Measurements from ENCODE around the gene INO80B. TPM values are rescaled to one million over a fixed set of nuclear protein-coding genes. Genes with fewer than 3 reads are reported as not detected.

INO80B gene
- 10 to 100 TPM; 31.1 to 39.5 TPM for total RNA-seq

- CTCF ChIA-PET: interaction anchor here (0.8 to 7.4 kb wide), 12 partner anchors 11 to 205 kb away, joined by 3 to 66 read pairs (median 4); partner anchors contain the start of genes C2orf81, CCDC142, LBX2 and MOGS
- H3K4me1 Mint-ChIP-seq: peaks cover 54% of the 10 kb centered on the region
- DNase-seq (peak; percentile 98), ATAC-seq (peak; percentile 53)
- H3K27me3 Mint-ChIP-seq: no peaks in the 10 kb centered on the region
- H3K4me3 Mint-ChIP-seq: peak within 1 kb of the TSS; percentile 94
- peak within 1 kb of the TSS; percentile 89 for H3K27ac Mint-ChIP-seq
- H3K9me3 Mint-ChIP-seq (ENCODE audit: low read depth): no peaks in the 10 kb centered on the region
- peaks cover 4% of the 10 kb centered on the region for H3K36me3 Mint-ChIP-seq
Observed at GRCh38 chr2:74454654-74455511, at the start of gene INO80B. TSS of gene INO80B (plus strand) at chr2:74455087. CDS start at chr2:74455117, 30 bp downstream.

DNA sequence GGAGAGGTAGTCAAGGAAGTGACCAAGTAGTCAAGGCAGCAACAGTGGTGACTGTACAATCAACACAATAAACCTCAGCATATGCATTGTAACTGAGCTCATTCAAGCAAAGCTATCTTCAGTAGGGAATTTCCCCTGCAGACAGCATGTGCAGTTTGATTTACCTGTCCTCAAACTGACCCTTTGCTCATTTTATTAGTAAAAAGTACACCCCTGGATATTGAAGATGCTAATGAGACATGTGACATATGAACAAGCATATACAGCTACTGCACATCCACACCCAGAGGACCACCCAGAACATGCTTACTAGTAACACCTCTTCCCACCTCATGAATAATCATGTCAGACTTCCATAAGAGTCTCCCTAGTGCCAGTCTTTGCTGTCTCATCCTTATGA is 48.9 kb upstream of the INO80B start:
- Mint-ChIP-seq H3K9me3 (ENCODE audit: low read depth) (no peaks in the 10 kb centered on the region), H3K4me1 (no peaks in the 10 kb centered on the region), H3K4me3 (no peak overlapping the region), H3K27ac (no peak overlapping the region), H3K27me3 (peaks cover 33% of the 10 kb centered on the region), H3K36me3 (no peaks in the 10 kb centered on the region)
- CTCF ChIA-PET: interaction anchor here (1.6 kb wide), 1 partner anchor 15 kb away, joined by 4 read pairs; the partner anchor contains the start of genes C2orf81 and WDR54
- ATAC-seq: peak; percentile 27
- DNase-seq: no peak

DNA sequence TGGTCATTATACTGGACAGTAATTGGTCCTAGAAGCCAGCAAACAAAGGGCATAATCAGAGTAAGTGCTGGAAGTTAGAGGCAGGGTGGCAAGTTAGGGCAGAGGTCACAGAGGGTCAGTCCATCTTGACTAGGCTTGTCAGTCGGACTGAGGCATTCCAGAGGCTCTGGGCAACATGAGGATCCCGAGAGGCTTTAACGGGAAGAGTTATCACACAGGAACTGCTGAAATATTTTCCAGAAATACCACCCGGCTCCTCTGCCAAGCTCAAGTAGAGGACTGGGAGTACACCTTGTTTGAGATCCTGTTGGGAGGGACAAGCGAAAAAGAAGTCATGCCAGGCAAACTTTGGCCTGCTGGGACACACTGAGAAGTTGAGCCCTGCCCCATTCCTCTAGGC is 47.2 kb upstream of the INO80B start:
- no peaks in the 10 kb centered on the region for H3K9me3 Mint-ChIP-seq (ENCODE audit: low read depth)
- no peak overlapping the region for H3K4me3 Mint-ChIP-seq
- H3K4me1 Mint-ChIP-seq: no peaks in the 10 kb centered on the region
- ATAC-seq: no peak
- CTCF ChIA-PET: interaction anchor here (0.7 kb wide), 1 partner anchor 50 kb away, joined by 3 read pairs; the partner anchor contains the start of gene WBP1
- H3K27ac Mint-ChIP-seq: no peak overlapping the region
- no peaks in the 10 kb centered on the region for H3K36me3 Mint-ChIP-seq
- DNase-seq: no peak
- peaks cover 29% of the 10 kb centered on the region for H3K27me3 Mint-ChIP-seq

- Mint-ChIP-seq H3K27ac (no peak overlapping the region), H3K4me3 (no peak overlapping the region), H3K27me3 (peaks cover 29% of the 10 kb centered on the region), H3K4me1 (peaks cover 16% of the 10 kb centered on the region), H3K36me3 (no peaks in the 10 kb centered on the region), H3K9me3 (ENCODE audit: low read depth) (no peaks in the 10 kb centered on the region)
- ATAC-seq (no peak), DNase-seq (no peak)
- CTCF ChIA-PET: interaction anchor here (0.8 to 1.6 kb wide), 2 partner anchors 8 to 78 kb away, joined by 3 to 6 read pairs; partner anchors contain the start of genes C2orf81 and WDR54
Observed at GRCh38 chr2:74413001-74413698, 41.7 kb upstream of the INO80B start.

- DNase-seq: no peak
- Mint-ChIP-seq H3K27me3 (peaks cover 20% of the 10 kb centered on the region), H3K4me1 (peaks cover 16% of the 10 kb centered on the region), H3K27ac (no peak overlapping the region), H3K36me3 (no peaks in the 10 kb centered on the region), H3K4me3 (no peak overlapping the region), H3K9me3 (ENCODE audit: low read depth) (no peaks in the 10 kb centered on the region)
- ATAC-seq: no peak
- CTCF ChIA-PET: interaction anchor here (0.9 to 1.2 kb wide), 2 partner anchors 13 to 23 kb away, joined by 3 read pairs; no protein-coding TSS in a partner anchor
Observed at GRCh38 chr2:74414441-74414840, 40.4 kb upstream of the INO80B start.

GRCh38 chr2:74414881-74415761 is 39.8 kb upstream of the INO80B start:
- Mint-ChIP-seq H3K27ac (no peak overlapping the region), H3K9me3 (ENCODE audit: low read depth) (no peaks in the 10 kb centered on the region), H3K27me3 (peaks cover 20% of the 10 kb centered on the region), H3K4me3 (no peak overlapping the region), H3K4me1 (peaks cover 18% of the 10 kb centered on the region), H3K36me3 (no peaks in the 10 kb centered on the region)
- DNase-seq (no peak), ATAC-seq (peak; percentile 37)
- CTCF ChIA-PET: interaction anchor here (0.9 to 1.6 kb wide), 4 partner anchors 14 to 37 kb away, joined by 3 read pairs; no protein-coding TSS in a partner anchor

DNA sequence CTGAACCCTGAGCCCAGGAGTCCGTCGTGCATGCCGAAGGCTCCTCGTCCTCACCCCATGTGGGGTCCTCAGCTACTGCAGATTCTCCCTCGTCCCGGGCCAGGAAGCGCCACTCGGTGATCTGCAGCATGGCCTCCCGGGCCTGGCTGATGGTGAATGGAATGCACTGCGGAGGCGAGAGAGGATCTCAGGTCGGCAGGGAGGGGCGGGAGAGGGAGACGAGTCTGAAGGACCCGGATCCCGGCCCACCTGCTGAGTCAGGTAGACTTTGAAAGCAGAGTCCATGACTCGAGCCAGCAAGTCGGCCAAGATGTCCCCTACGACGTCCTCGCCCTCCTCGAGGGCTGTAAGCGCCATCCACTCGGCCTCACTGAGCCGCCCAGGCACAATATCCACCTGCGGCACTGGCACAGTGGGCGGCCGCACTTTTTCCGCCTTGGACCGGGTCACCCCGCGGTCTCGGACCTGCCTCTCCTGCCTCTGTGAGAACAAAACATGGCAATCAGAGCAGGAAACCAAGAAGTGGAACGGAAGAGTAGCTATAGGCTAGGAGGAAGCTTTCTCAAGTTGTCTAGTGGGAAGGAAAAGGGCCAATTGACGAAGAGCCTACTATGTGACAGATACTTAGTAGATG is 39.0 kb upstream of the INO80B start:
- no peak overlapping the region for H3K4me3 Mint-ChIP-seq
- no peak for DNase-seq
- no peaks in the 10 kb centered on the region for H3K36me3 Mint-ChIP-seq
- no peak for ATAC-seq
- peaks cover 22% of the 10 kb centered on the region for H3K4me1 Mint-ChIP-seq
- H3K27me3 Mint-ChIP-seq: peaks cover 21% of the 10 kb centered on the region
- H3K27ac Mint-ChIP-seq: no peak overlapping the region
- CTCF ChIA-PET: interaction anchor here (1.0 to 1.6 kb wide), 3 partner anchors 16 to 36 kb away, joined by 3 read pairs; no protein-coding TSS in a partner anchor
- no peaks in the 10 kb centered on the region for H3K9me3 Mint-ChIP-seq (ENCODE audit: low read depth)

DNA sequence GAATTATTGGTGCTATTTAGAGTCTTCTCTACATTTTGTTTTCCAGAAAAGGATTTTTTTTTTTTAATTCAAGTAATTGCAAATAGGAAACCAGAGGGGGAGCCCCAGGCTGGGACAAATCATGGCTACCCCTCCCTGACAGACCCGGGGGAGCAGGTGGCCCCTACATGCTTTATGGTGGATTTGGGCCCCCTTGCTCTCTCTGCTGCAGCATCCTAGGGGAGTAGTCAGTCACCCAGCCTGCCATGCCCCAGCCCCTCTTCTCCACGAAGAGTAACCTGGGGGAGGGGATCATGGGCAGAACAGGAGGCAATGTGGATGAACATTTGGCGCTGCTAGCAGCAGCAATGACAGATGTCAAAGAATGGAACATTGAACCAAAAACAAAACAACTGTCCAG is 38.1 kb upstream of the INO80B start:
- DNase-seq (no peak), ATAC-seq (no peak)
- no peak overlapping the region for H3K27ac Mint-ChIP-seq
- H3K4me1 Mint-ChIP-seq: peaks cover 27% of the 10 kb centered on the region
- CTCF ChIA-PET: interaction anchor here (1.0 kb wide), 1 partner anchor 25 kb away, joined by 3 read pairs; no protein-coding TSS in a partner anchor
- no peak overlapping the region for H3K4me3 Mint-ChIP-seq
- peaks cover 22% of the 10 kb centered on the region for H3K27me3 Mint-ChIP-seq
- no peaks in the 10 kb centered on the region for H3K9me3 Mint-ChIP-seq (ENCODE audit: low read depth)
- H3K36me3 Mint-ChIP-seq: no peaks in the 10 kb centered on the region

DNA sequence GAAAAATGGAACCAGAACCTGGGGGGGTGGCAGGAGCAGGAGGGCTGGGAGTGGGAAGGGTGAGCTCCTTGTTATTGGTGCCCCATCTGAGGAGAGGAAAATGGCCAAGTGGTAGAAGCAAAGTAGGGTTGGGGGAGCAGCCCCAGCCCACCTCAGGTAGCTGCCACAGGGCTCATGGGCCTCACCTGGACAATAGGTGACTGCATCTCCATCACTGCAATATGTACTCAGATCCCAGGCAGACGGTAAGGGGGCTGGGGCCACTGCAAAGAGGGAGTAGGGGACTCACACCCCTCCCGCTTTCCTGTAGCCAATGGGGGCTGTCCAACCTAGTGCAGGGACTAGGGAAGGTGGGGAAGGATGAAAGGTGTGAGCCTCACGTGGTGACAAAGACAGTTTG is 37.7 kb upstream of the INO80B start:
- Mint-ChIP-seq H3K9me3 (ENCODE audit: low read depth) (no peaks in the 10 kb centered on the region), H3K27ac (no peak overlapping the region), H3K27me3 (peaks cover 22% of the 10 kb centered on the region), H3K4me3 (no peak overlapping the region), H3K4me1 (peaks cover 29% of the 10 kb centered on the region), H3K36me3 (no peaks in the 10 kb centered on the region)
- no peak for ATAC-seq
- DNase-seq: no peak
- CTCF ChIA-PET: interaction anchor here (1.4 kb wide), 1 partner anchor 39 kb away, joined by 3 read pairs; no protein-coding TSS in a partner anchor

DNA sequence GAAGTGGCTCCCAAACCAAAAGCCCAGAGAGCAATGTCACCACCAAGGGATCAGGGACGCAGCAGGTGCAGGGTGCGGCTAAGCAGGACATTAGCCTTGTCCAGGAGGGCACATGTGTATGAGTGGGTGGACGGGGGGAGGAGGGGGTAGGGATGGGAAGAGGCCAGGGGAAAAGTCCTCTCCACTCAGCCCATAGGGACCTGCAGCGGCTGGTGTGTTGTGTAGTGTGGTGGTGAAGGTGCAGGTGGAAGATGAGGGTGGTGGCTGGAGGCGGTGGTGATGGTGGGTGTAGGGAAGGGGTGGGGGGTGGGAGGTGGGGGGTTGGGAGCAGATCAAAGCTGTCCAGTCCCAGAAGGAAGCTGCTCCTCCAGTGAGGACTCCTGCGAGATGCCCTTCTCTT is 37.1 kb upstream of the INO80B start:
- no peaks in the 10 kb centered on the region for H3K36me3 Mint-ChIP-seq
- no peak overlapping the region for H3K27ac Mint-ChIP-seq
- no peak for DNase-seq
- ATAC-seq: no peak
- peaks cover 32% of the 10 kb centered on the region for H3K4me1 Mint-ChIP-seq
- CTCF ChIA-PET: interaction anchor here (1.3 to 1.4 kb wide), 2 partner anchors 37 to 38 kb away, joined by 3 read pairs; partner anchors contain the start of gene INO80B
- no peaks in the 10 kb centered on the region for H3K9me3 Mint-ChIP-seq (ENCODE audit: low read depth)
- peaks cover 22% of the 10 kb centered on the region for H3K27me3 Mint-ChIP-seq
- H3K4me3 Mint-ChIP-seq: no peak overlapping the region

DNA sequence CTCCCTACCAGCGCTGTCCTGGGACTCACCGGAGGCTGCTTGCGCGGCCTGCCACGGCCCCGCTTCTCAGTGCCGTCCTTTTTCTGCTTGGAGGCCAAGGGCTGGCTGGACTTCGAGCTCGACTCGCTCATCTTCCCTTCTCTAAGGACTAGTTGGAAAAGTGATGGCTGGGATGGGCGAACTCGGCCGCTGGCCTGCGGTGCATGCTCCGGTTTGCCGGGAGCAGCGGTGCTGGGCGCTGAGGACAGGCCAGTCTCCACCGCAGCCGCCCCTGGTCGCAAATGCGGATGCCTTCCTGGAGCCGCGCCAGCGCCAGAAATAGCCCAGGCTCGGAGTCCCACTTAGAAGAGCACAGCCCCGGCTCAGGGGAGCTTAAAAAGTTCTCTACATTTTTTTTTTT is 36.6 kb upstream of the INO80B start:
- no peak for ATAC-seq

DNA sequence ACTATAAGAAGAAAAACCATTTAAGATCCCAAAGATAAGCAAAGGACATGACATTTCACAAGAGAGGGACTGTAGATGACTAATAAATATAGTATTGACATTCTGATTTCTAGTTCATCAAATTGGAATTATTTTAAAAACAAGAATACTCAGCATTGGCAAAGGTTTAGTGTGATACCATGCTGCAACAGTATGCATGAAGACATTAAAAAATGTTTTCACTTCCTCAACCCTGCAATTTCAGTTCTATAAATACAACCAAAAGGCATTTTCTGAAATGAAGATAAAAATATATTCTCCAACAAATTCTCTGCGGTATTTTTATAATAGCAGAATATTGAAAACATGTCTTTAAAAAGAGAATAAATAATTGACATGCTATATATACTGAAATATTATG is 35.5 kb upstream of the INO80B start:
- CTCF ChIA-PET: interaction anchor here (0.7 to 1.5 kb wide), 2 partner anchors 19 to 64 kb away, joined by 3 read pairs; partner anchors contain the start of genes CCDC142 and TTC31
- no peak for ATAC-seq
- Mint-ChIP-seq H3K27me3 (peaks cover 18% of the 10 kb centered on the region), H3K4me3 (no peak overlapping the region), H3K27ac (no peak overlapping the region), H3K4me1 (peaks cover 34% of the 10 kb centered on the region), H3K9me3 (ENCODE audit: low read depth) (no peaks in the 10 kb centered on the region), H3K36me3 (peaks cover 3% of the 10 kb centered on the region)
- no peak for DNase-seq

More for the DNA sequence above, 36.6 kb upstream of the INO80B start:
- no peak overlapping the region for H3K4me3 Mint-ChIP-seq
- peaks cover 22% of the 10 kb centered on the region for H3K27me3 Mint-ChIP-seq
- CTCF ChIA-PET: interaction anchor here (0.6 to 1.5 kb wide), 4 partner anchors 36 to 114 kb away, joined by 3 read pairs; partner anchors contain the start of genes CCDC142, INO80B and TTC31
- peaks cover 35% of the 10 kb centered on the region for H3K4me1 Mint-ChIP-seq
- no peak for DNase-seq
- H3K27ac Mint-ChIP-seq: no peak overlapping the region
- no peaks in the 10 kb centered on the region for H3K36me3 Mint-ChIP-seq
- H3K9me3 Mint-ChIP-seq (ENCODE audit: low read depth): no peaks in the 10 kb centered on the region
